K562 (cell line): ENCODE measurements around the gene ACRBP. TPM values are rescaled to one million over a fixed set of nuclear protein-coding genes. Genes with fewer than 3 reads are reported as not detected.

ENCODE experiments used
- BCL6 ChIP-seq: fragments of 250-450 bp; sonication (Bioruptor Pico); IDR thresholded peaks from 2 replicates; pipeline ENCODE4 v1.4.0; 2020
- CBX5 ChIP-seq: IDR thresholded peaks from 2 replicates; pipeline ENCODE4 v1.6.1; 2014; ENCODE audit warnings: low read depth, borderline replicate concordance
- DIDO1 ChIP-seq: fragments of 450-650 bp; IDR thresholded peaks from 2 replicates; pipeline ENCODE4 v1.6.1; 2016; ENCODE audit warnings: low read depth, missing biosample characterization, missing genetic modification characterization
- E2F3 ChIP-seq: fragments of 250-450 bp; sonication (Bioruptor Pico); IDR thresholded peaks from 2 replicates; pipeline ENCODE4 v1.4.0; 2020; ENCODE audit warnings: mild to moderate bottlenecking
- EHMT2 ChIP-seq: fragments of 450-650 bp; IDR thresholded peaks from 2 replicates; pipeline ENCODE4 v1.6.1; 2018; ENCODE audit warnings: antibody characterized with exemption
- EWSR1 ChIP-seq: fragments of 450-650 bp; IDR thresholded peaks from 2 replicates; pipeline ENCODE4 v1.6.1; 2018; ENCODE audit warnings: borderline replicate concordance, mild to moderate bottlenecking, low read depth, moderate library complexity; ENCODE audit not compliant: partially characterized antibody
- EZH2 ChIP-seq: IDR thresholded peaks from 2 replicates; pipeline ENCODE4 v1.6.1; 2012; ENCODE audit warnings: low read depth, mild to moderate bottlenecking, inconsistent platforms, low read length, borderline replicate concordance
- FOXP1 ChIP-seq: sonication (generic); formaldehyde crosslinking; IDR thresholded peaks from 2 replicates; pipeline ENCODE4 v1.8.0; 2022; ENCODE audit warnings: mild to moderate bottlenecking, missing genetic modification reagents
- LCOR ChIP-seq: sonication (generic); formaldehyde crosslinking; IDR thresholded peaks from 2 replicates; pipeline ENCODE4 v1.8.0; 2022; ENCODE audit warnings: mild to moderate bottlenecking, missing genetic modification reagents
- NCOA6 ChIP-seq: fragments of 450-650 bp; IDR thresholded peaks from 2 replicates; pipeline ENCODE4 v1.6.1; 2017; ENCODE audit warnings: mild to moderate bottlenecking
- NFXL1 ChIP-seq: fragments of 450-650 bp; formaldehyde crosslinking; IDR thresholded peaks from 2 replicates; pipeline ENCODE4 v1.4.0; 2021; ENCODE audit warnings: mild to moderate bottlenecking
- NFYB ChIP-seq: IDR thresholded peaks from 2 replicates; pipeline ENCODE4 v1.6.1; 2011; ENCODE audit warnings: mild to moderate bottlenecking, moderate library complexity; ENCODE audit not compliant: insufficient read length; ENCODE audit errors: extremely low read depth
- NR3C1 ChIP-seq: sonication (generic); formaldehyde crosslinking; IDR thresholded peaks from 2 replicates; pipeline ENCODE4 v1.8.1; 2022; ENCODE audit warnings: missing genetic modification reagents
- POLR2AphosphoS2 ChIP-seq: IDR thresholded peaks from 2 replicates; pipeline ENCODE4 v1.6.1; 2012; ENCODE audit warnings: low read length, improper control_type of control experiment
- SOX6 ChIP-seq: fragments of 450-650 bp; IDR thresholded peaks from 2 replicates; pipeline ENCODE4 v1.6.1; 2014; ENCODE audit warnings: mild to moderate bottlenecking
- TAF15 ChIP-seq: fragments of 200-400 bp; formaldehyde crosslinking; IDR thresholded peaks from 2 replicates; pipeline ENCODE4 v1.6.1; 2017; ENCODE audit warnings: mild to moderate bottlenecking, low read depth, low read length, moderate library complexity
- TGIF2 ChIP-seq: sonication (generic); formaldehyde crosslinking; IDR thresholded peaks from 2 replicates; pipeline ENCODE4 v1.8.1; 2022; ENCODE audit warnings: mild to moderate bottlenecking, missing genetic modification reagents, moderate library complexity
- ZNF282 ChIP-seq: sonication (generic); formaldehyde crosslinking; IDR thresholded peaks from 2 replicates; pipeline ENCODE4 v1.8.1; 2023; ENCODE audit warnings: missing genetic modification reagents
- ZNF354B ChIP-seq: fragments of 250-450 bp; sonication (Bioruptor Pico); IDR thresholded peaks from 2 replicates; pipeline ENCODE4 v1.4.0; 2020
- ZNF408 ChIP-seq: fragments of 250-450 bp; sonication (Bioruptor Pico); IDR thresholded peaks from 2 replicates; pipeline ENCODE4 v1.4.0; 2020; ENCODE audit warnings: low read depth, mild to moderate bottlenecking, moderate library complexity
- polyA plus RNA-seq, 8 experiments: library from polyadenylated mRNA; depleted of rRNA in 4 of 8; stranded (reverse) in 5 of 8; unstranded in 3 of 8; fragments of >200 nt; fragmentation: Nextera tagmentation in 2 of 8; fragmentation: Illumina TruSeq in 1 of 8; extraction: Ambion mirVana in 2 of 8; extraction: Trizol in 1 of 8; gene quantifications; 2 replicates each; pipeline versions ENCODE4 v1.2.1 to v1.2.3, GENCODE V29; 2011 to 2014; ENCODE audit warnings: inconsistent platforms in 1 of 8, missing spikeins in 1 of 8
- total RNA-seq, 7 experiments: library from RNA; depleted of rRNA in 6 of 7; stranded (reverse); fragments of >200 nt in 6 of 7; fragmentation: Illumina TruSeq in 2 of 7; extraction: Trizol in 2 of 7; gene quantifications; 2 replicates each; pipeline versions ENCODE4 v1.2.1 to v1.2.3, GENCODE V29; 2011 to 2021; ENCODE audit warnings: low replicate concordance in 1 of 7
- TF ChIP-seq, protein P1 (sequence below), 2 experiments: fragments of 450-650 bp; IDR thresholded peaks; 2 replicates each; pipeline ENCODE4 v1.6.1; 2018; ENCODE audit warnings: mild to moderate bottlenecking in 2 of 2, low read depth in 1 of 2; ENCODE audit not compliant: partially characterized antibody in 2 of 2
- TF ChIP-seq, protein P2 (sequence below): fragments of 200-400 bp; formaldehyde crosslinking; IDR thresholded peaks from 2 replicates; pipeline ENCODE4 v1.6.1; 2017; ENCODE audit warnings: mild to moderate bottlenecking, low read depth, low read length, moderate library complexity
- TF ChIP-seq, protein P3 (sequence below): fragments of 250-450 bp; sonication (Bioruptor Pico); IDR thresholded peaks from 2 replicates; pipeline ENCODE4 v1.9.0; 2021; ENCODE audit warnings: mild to moderate bottlenecking

The ACRBP gene
- total and polyA plus RNA-seq, 9 of the 15 experiments (the other 6 are each of a cell fraction or from before 2014, with no cell fraction given): 3.1 to 31.8 (median 8.4) TPM

DNA sequence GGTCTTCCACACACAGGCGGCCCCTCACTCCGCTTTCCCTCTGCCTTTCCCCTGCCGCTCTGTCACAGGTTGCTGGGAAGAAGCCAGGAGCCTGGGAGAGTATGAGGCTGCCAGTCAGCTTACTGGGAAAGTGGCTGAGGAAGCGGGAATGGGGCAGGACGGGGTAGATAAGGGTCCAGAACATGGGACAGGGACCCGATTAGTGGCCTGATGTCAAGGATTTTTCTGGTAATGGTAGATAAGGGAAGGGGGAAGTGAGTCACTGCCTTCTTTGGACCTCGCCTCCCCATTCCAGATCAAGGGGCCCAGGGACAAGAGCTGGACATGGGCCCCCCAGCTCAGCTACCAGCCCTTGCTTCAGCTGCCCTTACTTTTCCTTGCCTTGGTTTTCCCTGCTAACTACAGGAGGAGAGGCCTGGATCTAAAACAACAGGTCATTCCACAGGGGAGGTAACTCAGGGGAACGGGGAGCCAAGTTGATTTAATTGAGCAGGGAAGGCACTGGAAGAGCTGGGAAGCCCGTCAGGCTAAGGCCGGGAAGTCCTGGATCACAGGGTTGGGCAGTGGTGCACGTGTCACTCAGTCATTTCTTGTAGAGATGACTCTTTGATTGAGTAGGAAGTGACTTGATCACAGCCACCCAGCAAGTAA, 8.0 kb downstream of the ACRBP start (continued):
- no peak for TF ChIP-seq CBX5
- TF ChIP-seq E2F3 (CRISPR knock-in tag): no peak
- TF ChIP-seq TAF15: no peak
- no peak for TF ChIP-seq ZNF282
- no peak for TF ChIP-seq FOXP1 (CRISPR knock-in tag)
- TF ChIP-seq POLR2AphosphoS2: no peak
- TF ChIP-seq, protein P1, sequence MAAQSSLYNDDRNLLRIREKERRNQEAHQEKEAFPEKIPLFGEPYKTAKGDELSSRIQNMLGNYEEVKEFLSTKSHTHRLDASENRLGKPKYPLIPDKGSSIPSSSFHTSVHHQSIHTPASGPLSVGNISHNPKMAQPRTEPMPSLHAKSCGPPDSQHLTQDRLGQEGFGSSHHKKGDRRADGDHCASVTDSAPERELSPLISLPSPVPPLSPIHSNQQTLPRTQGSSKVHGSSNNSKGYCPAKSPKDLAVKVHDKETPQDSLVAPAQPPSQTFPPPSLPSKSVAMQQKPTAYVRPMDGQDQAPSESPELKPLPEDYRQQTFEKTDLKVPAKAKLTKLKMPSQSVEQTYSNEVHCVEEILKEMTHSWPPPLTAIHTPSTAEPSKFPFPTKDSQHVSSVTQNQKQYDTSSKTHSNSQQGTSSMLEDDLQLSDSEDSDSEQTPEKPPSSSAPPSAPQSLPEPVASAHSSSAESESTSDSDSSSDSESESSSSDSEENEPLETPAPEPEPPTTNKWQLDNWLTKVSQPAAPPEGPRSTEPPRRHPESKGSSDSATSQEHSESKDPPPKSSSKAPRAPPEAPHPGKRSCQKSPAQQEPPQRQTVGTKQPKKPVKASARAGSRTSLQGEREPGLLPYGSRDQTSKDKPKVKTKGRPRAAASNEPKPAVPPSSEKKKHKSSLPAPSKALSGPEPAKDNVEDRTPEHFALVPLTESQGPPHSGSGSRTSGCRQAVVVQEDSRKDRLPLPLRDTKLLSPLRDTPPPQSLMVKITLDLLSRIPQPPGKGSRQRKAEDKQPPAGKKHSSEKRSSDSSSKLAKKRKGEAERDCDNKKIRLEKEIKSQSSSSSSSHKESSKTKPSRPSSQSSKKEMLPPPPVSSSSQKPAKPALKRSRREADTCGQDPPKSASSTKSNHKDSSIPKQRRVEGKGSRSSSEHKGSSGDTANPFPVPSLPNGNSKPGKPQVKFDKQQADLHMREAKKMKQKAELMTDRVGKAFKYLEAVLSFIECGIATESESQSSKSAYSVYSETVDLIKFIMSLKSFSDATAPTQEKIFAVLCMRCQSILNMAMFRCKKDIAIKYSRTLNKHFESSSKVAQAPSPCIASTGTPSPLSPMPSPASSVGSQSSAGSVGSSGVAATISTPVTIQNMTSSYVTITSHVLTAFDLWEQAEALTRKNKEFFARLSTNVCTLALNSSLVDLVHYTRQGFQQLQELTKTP (IDR thresholded peaks at IDR 0.05; ENCODE audit: low read depth in 1 of 2, partially characterized antibody in 2 of 2): no peak
- TF ChIP-seq, protein P2, sequence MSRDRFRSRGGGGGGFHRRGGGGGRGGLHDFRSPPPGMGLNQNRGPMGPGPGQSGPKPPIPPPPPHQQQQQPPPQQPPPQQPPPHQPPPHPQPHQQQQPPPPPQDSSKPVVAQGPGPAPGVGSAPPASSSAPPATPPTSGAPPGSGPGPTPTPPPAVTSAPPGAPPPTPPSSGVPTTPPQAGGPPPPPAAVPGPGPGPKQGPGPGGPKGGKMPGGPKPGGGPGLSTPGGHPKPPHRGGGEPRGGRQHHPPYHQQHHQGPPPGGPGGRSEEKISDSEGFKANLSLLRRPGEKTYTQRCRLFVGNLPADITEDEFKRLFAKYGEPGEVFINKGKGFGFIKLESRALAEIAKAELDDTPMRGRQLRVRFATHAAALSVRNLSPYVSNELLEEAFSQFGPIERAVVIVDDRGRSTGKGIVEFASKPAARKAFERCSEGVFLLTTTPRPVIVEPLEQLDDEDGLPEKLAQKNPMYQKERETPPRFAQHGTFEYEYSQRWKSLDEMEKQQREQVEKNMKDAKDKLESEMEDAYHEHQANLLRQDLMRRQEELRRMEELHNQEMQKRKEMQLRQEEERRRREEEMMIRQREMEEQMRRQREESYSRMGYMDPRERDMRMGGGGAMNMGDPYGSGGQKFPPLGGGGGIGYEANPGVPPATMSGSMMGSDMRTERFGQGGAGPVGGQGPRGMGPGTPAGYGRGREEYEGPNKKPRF: no peak
- no peak for TF ChIP-seq DIDO1 (tag)
- TF ChIP-seq NR3C1 (CRISPR knock-in tag): no peak
- TF ChIP-seq EWSR1: no peak
- TF ChIP-seq, protein P3, sequence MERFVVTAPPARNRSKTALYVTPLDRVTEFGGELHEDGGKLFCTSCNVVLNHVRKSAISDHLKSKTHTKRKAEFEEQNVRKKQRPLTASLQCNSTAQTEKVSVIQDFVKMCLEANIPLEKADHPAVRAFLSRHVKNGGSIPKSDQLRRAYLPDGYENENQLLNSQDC (CRISPR knock-in tag): no peak
- TF ChIP-seq LCOR (CRISPR knock-in tag): peak; percentile 46; the same call in 1 of the 2 replicates
- no peak for TF ChIP-seq ZNF408 (CRISPR knock-in tag)
- no peak for TF ChIP-seq NFXL1 (CRISPR knock-in tag)
- TF ChIP-seq SOX6: peak; percentile 83
- no peak for TF ChIP-seq NFYB
- no peak for TF ChIP-seq BCL6
- TF ChIP-seq ZNF354B (CRISPR knock-in tag): no peak
- no peak for TF ChIP-seq EZH2
- TF ChIP-seq NCOA6: no peak
- no peak for TF ChIP-seq EHMT2
- TF ChIP-seq TGIF2: no peak
